Measurements from ENCODE around the gene PTPRU.

The PTPRU gene

GRCh38 chr1:29343908-29344307, 107.6 kb downstream of the PTPRU start:
- no peak for TF ChIP-seq POLR2AphosphoS5 (IDR thresholded peaks at IDR 0.05; ENCODE audit: borderline replicate concordance, low read depth, low read length)
- no peak for TF ChIP-seq EZH2 (IDR thresholded peaks at IDR 0.05)
- no peak for TF ChIP-seq FOXP2 (optimal IDR thresholded peaks at IDR 0.05; ENCODE audit: control extremely low read depth, extremely low read length, insufficient read depth)
- Histone ChIP-seq H3K9ac (ENCODE audit: insufficient read length) (no peak overlapping the region), H3K9me3 (ENCODE audit: low read depth, low read length) (no peaks in the 10 kb centered on the region), H3K36me3 (ENCODE audit: insufficient read depth, low read length) (no peaks in the 10 kb centered on the region), H3K4me3 (no peak overlapping the region), H3K27ac (no peak overlapping the region)
- DNase-seq (ENCODE audit: low read depth, low spot score): no peak

- no peak for TF ChIP-seq FOXP2 (optimal IDR thresholded peaks at IDR 0.05; ENCODE audit: control extremely low read depth, extremely low read length, insufficient read depth)
- TF ChIP-seq EZH2 (IDR thresholded peaks at IDR 0.05): no peak
- TF ChIP-seq POLR2AphosphoS5 (IDR thresholded peaks at IDR 0.05; ENCODE audit: borderline replicate concordance, low read depth, low read length): no peak
These were observed 108.0 kb downstream of the PTPRU start for GRCh38 chr1:29344336-29344735.

GRCh38 chr1:29346576-29346975, 110.3 kb downstream of the PTPRU start:
- Histone ChIP-seq H3K9ac (ENCODE audit: insufficient read length) (no peak overlapping the region), H3K27ac (no peak overlapping the region), H3K36me3 (ENCODE audit: insufficient read depth, low read length) (no peaks in the 10 kb centered on the region), H3K9me3 (ENCODE audit: low read depth, low read length) (no peaks in the 10 kb centered on the region), H3K4me3 (no peak overlapping the region)
- TF ChIP-seq FOXP2 (optimal IDR thresholded peaks at IDR 0.05; ENCODE audit: control extremely low read depth, extremely low read length, insufficient read depth): no peak
- TF ChIP-seq EZH2 (IDR thresholded peaks at IDR 0.05): no peak
- no peak for TF ChIP-seq POLR2AphosphoS5 (IDR thresholded peaks at IDR 0.05; ENCODE audit: borderline replicate concordance, low read depth, low read length)
- no peak for DNase-seq (ENCODE audit: low read depth, low spot score)

More at GRCh38 chr1:29344336-29344735, 108.0 kb downstream of the PTPRU start:
- H3K9ac ChIP-seq (ENCODE audit: insufficient read length): no peak overlapping the region
- DNase-seq (ENCODE audit: low read depth, low spot score): no peak
- H3K4me3 ChIP-seq: no peak overlapping the region
- H3K9me3 ChIP-seq (ENCODE audit: low read depth, low read length): no peaks in the 10 kb centered on the region
- no peaks in the 10 kb centered on the region for H3K36me3 ChIP-seq (ENCODE audit: insufficient read depth, low read length)
- H3K27ac ChIP-seq: no peak overlapping the region

GRCh38 chr1:29349871-29350491, 113.7 kb downstream of the PTPRU start:
- Histone ChIP-seq H3K9me3 (ENCODE audit: low read depth, low read length) (no peaks in the 10 kb centered on the region), H3K36me3 (ENCODE audit: insufficient read depth, low read length) (no peaks in the 10 kb centered on the region), H3K27ac (no peak overlapping the region), H3K9ac (ENCODE audit: insufficient read length) (no peak overlapping the region), H3K4me3 (no peak overlapping the region)
- DNase-seq (ENCODE audit: low read depth, low spot score): no peak
- TF ChIP-seq FOXP2 (optimal IDR thresholded peaks at IDR 0.05; ENCODE audit: control extremely low read depth, extremely low read length, insufficient read depth) (no peak), EZH2 (IDR thresholded peaks at IDR 0.05) (no peak), POLR2AphosphoS5 (IDR thresholded peaks at IDR 0.05; ENCODE audit: borderline replicate concordance, low read depth, low read length) (no peak)

- no peak for TF ChIP-seq POLR2AphosphoS5 (IDR thresholded peaks at IDR 0.05; ENCODE audit: borderline replicate concordance, low read depth, low read length)
- TF ChIP-seq EZH2 (IDR thresholded peaks at IDR 0.05): no peak
- TF ChIP-seq FOXP2 (optimal IDR thresholded peaks at IDR 0.05; ENCODE audit: control extremely low read depth, extremely low read length, insufficient read depth): no peak
- no peak overlapping the region for H3K9ac ChIP-seq (ENCODE audit: insufficient read length)
- H3K4me3 ChIP-seq: no peak overlapping the region
- no peaks in the 10 kb centered on the region for H3K9me3 ChIP-seq (ENCODE audit: low read depth, low read length)
- no peaks in the 10 kb centered on the region for H3K36me3 ChIP-seq (ENCODE audit: insufficient read depth, low read length)
- no peak overlapping the region for H3K27ac ChIP-seq
- no peak for DNase-seq (ENCODE audit: low read depth, low spot score)
These were observed 116.5 kb downstream of the PTPRU start for GRCh38 chr1:29352719-29353420.

GRCh38 chr1:29354511-29355098, 118.3 kb downstream of the PTPRU start:
- H3K27ac ChIP-seq: no peak overlapping the region
- TF ChIP-seq FOXP2 (optimal IDR thresholded peaks at IDR 0.05; ENCODE audit: control extremely low read depth, extremely low read length, insufficient read depth) (no peak), EZH2 (IDR thresholded peaks at IDR 0.05) (no peak), POLR2AphosphoS5 (IDR thresholded peaks at IDR 0.05; ENCODE audit: borderline replicate concordance, low read depth, low read length) (no peak)
- H3K36me3 ChIP-seq (ENCODE audit: insufficient read depth, low read length): no peaks in the 10 kb centered on the region
- no peak for DNase-seq (ENCODE audit: low read depth, low spot score)
- no peak overlapping the region for H3K4me3 ChIP-seq
- H3K9me3 ChIP-seq (ENCODE audit: low read depth, low read length): no peaks in the 10 kb centered on the region
- H3K9ac ChIP-seq (ENCODE audit: insufficient read length): no peak overlapping the region

- Histone ChIP-seq H3K4me3 (no peak overlapping the region), H3K27ac (no peak overlapping the region), H3K36me3 (ENCODE audit: insufficient read depth, low read length) (no peaks in the 10 kb centered on the region), H3K9me3 (ENCODE audit: low read depth, low read length) (no peaks in the 10 kb centered on the region), H3K9ac (ENCODE audit: insufficient read length) (no peak overlapping the region)
- TF ChIP-seq EZH2 (IDR thresholded peaks at IDR 0.05) (no peak), POLR2AphosphoS5 (IDR thresholded peaks at IDR 0.05; ENCODE audit: borderline replicate concordance, low read depth, low read length) (no peak), FOXP2 (optimal IDR thresholded peaks at IDR 0.05; ENCODE audit: control extremely low read depth, extremely low read length, insufficient read depth) (no peak)
- no peak for DNase-seq (ENCODE audit: low read depth, low spot score)
These were observed 119.1 kb downstream of the PTPRU start for GRCh38 chr1:29355375-29355774.

GRCh38 chr1:29356663-29357062, 120.3 kb downstream of the PTPRU start:
- Histone ChIP-seq H3K4me3 (no peak overlapping the region), H3K36me3 (ENCODE audit: insufficient read depth, low read length) (no peaks in the 10 kb centered on the region), H3K27ac (no peak overlapping the region), H3K9me3 (ENCODE audit: low read depth, low read length) (no peaks in the 10 kb centered on the region), H3K9ac (ENCODE audit: insufficient read length) (no peak overlapping the region)
- no peak for DNase-seq (ENCODE audit: low read depth, low spot score)
- TF ChIP-seq FOXP2 (optimal IDR thresholded peaks at IDR 0.05; ENCODE audit: control extremely low read depth, extremely low read length, insufficient read depth): no peak
- TF ChIP-seq EZH2 (IDR thresholded peaks at IDR 0.05): no peak
- TF ChIP-seq POLR2AphosphoS5 (IDR thresholded peaks at IDR 0.05; ENCODE audit: borderline replicate concordance, low read depth, low read length): no peak

Measured in SK-N-MC (cell line).